HUES48 (cell line): Measurements from ENCODE around the gene RTN4RL2.

Experiments
- H3K27ac ChIP-seq: one replicate; pipeline ENCODE4 v1.7.0; 2013; ENCODE audit warnings: low read depth, low read length, inconsistent platforms
- H3K27me3 ChIP-seq: 2 replicates; pipeline ENCODE4 v1.6.1; 2013; ENCODE audit warnings: mild to moderate bottlenecking, low read length; ENCODE audit not compliant: control insufficient read depth, insufficient read depth
- H3K36me3 ChIP-seq: 2 replicates; pipeline ENCODE4 v1.6.1; 2013; ENCODE audit warnings: low read length; ENCODE audit not compliant: control insufficient read depth, insufficient read depth
- H3K4me1 ChIP-seq: 2 replicates; pipeline ENCODE4 v1.6.1; 2013; ENCODE audit warnings: mild to moderate bottlenecking, low read length; ENCODE audit not compliant: control insufficient read depth, insufficient read depth
- H3K4me3 ChIP-seq: 2 replicates; pipeline ENCODE4 v1.5.1; 2013; ENCODE audit warnings: mild to moderate bottlenecking, low read depth, low read length
- H3K9ac ChIP-seq: 2 replicates; pipeline ENCODE4 v1.6.1; 2013; ENCODE audit warnings: mild to moderate bottlenecking, low read depth, low read length, moderate library complexity
- H3K9me3 ChIP-seq: 2 replicates; pipeline ENCODE4 v1.6.1; 2013; ENCODE audit warnings: low read length; ENCODE audit not compliant: control insufficient read depth, insufficient read depth

Gene RTN4RL2

GRCh38 chr11:57483562-57483918 is 23.2 kb downstream of the RTN4RL2 start:
- H3K9me3 ChIP-seq: no peaks in the 10 kb centered on the region
- peaks cover 34% of the 10 kb centered on the region for H3K36me3 ChIP-seq
- peaks cover 15% of the 10 kb centered on the region for H3K4me1 ChIP-seq
- no peak overlapping the region for H3K9ac ChIP-seq
- H3K27me3 ChIP-seq: peaks cover 36% of the 10 kb centered on the region
- no peak overlapping the region for H3K27ac ChIP-seq
- peak overlapping the region; percentile 83 for H3K4me3 ChIP-seq

- Histone ChIP-seq H3K4me1 (peaks cover 15% of the 10 kb centered on the region), H3K36me3 (peaks cover 39% of the 10 kb centered on the region), H3K9me3 (no peaks in the 10 kb centered on the region), H3K4me3 (no peak overlapping the region), H3K27ac (no peak overlapping the region), H3K27me3 (peaks cover 36% of the 10 kb centered on the region), H3K9ac (no peak overlapping the region)
Observed at GRCh38 chr11:57484141-57484710, 23.9 kb downstream of the RTN4RL2 start.

- Histone ChIP-seq H3K27me3 (peaks cover 32% of the 10 kb centered on the region), H3K36me3 (peaks cover 43% of the 10 kb centered on the region), H3K4me1 (peaks cover 13% of the 10 kb centered on the region), H3K9me3 (no peaks in the 10 kb centered on the region), H3K4me3 (no peak overlapping the region), H3K27ac (no peak overlapping the region), H3K9ac (no peak overlapping the region)
Observed at GRCh38 chr11:57485217-57485990, 25.1 kb downstream of the RTN4RL2 start.

GRCh38 chr11:57487021-57487778 is 26.9 kb downstream of the RTN4RL2 start:
- no peak overlapping the region for H3K27ac ChIP-seq
- no peaks in the 10 kb centered on the region for H3K9me3 ChIP-seq
- peaks cover 15% of the 10 kb centered on the region for H3K27me3 ChIP-seq
- H3K9ac ChIP-seq: no peak overlapping the region
- H3K36me3 ChIP-seq: peaks cover 53% of the 10 kb centered on the region
- H3K4me1 ChIP-seq: 0 out of 2 replicates have a peak, but pooled peaks cover 3% of the 10 kb centered on the region
- no peak overlapping the region for H3K4me3 ChIP-seq

GRCh38 chr11:57487920-57488659 is 27.8 kb downstream of the RTN4RL2 start:
- 0 out of 2 replicates have a peak, but pooled peaks cover 4% of the 10 kb centered on the region for H3K4me1 ChIP-seq
- peaks cover 53% of the 10 kb centered on the region for H3K36me3 ChIP-seq
- H3K4me3 ChIP-seq: no peak overlapping the region
- H3K9ac ChIP-seq: no peak overlapping the region
- H3K27ac ChIP-seq: no peak overlapping the region
- peaks cover 11% of the 10 kb centered on the region for H3K27me3 ChIP-seq
- no peaks in the 10 kb centered on the region for H3K9me3 ChIP-seq

GRCh38 chr11:57490456-57491248 is 30.3 kb downstream of the RTN4RL2 start:
- H3K27me3 ChIP-seq: no peaks in the 10 kb centered on the region
- no peak overlapping the region for H3K9ac ChIP-seq
- H3K4me1 ChIP-seq: peaks cover 11% of the 10 kb centered on the region; the same call in 1 of the 2 replicates
- no peak overlapping the region for H3K27ac ChIP-seq
- no peaks in the 10 kb centered on the region for H3K9me3 ChIP-seq
- H3K4me3 ChIP-seq: no peak overlapping the region
- H3K36me3 ChIP-seq: peaks cover 44% of the 10 kb centered on the region

GRCh38 chr11:57491371-57492061 is 31.2 kb downstream of the RTN4RL2 start:
- H3K9ac ChIP-seq: no peak overlapping the region
- no peaks in the 10 kb centered on the region for H3K9me3 ChIP-seq
- no peak overlapping the region for H3K4me3 ChIP-seq
- H3K27ac ChIP-seq: no peak overlapping the region
- peaks cover 11% of the 10 kb centered on the region; the same call in 1 of the 2 replicates for H3K4me1 ChIP-seq
- H3K36me3 ChIP-seq: peaks cover 42% of the 10 kb centered on the region
- no peaks in the 10 kb centered on the region for H3K27me3 ChIP-seq

- Histone ChIP-seq H3K36me3 (peaks cover 43% of the 10 kb centered on the region), H3K27me3 (no peaks in the 10 kb centered on the region), H3K9ac (peak overlapping the region; percentile 66), H3K4me3 (no peak overlapping the region), H3K9me3 (no peaks in the 10 kb centered on the region), H3K4me1 (peaks cover 11% of the 10 kb centered on the region; the same call in 1 of the 2 replicates), H3K27ac (peak overlapping the region; percentile 36)
Observed at GRCh38 chr11:57493507-57494503, 33.5 kb downstream of the RTN4RL2 start.
